NCI-H1092 treated with DMSO at 0.1 percent for 48 hours (cell line): ENCODE results near the gene PPP1R11.
"Not testable (repeated sequence)": the region's sequence is repeated elsewhere in the genome, so short reads cannot be mapped to it uniquely, and the experiment has no call there.

Experiments used
- DNase-seq: peaks from one replicate; lab custom pipeline; 2025; lab: John Stamatoyannopoulos, UW

The PPP1R11 gene, protein sequence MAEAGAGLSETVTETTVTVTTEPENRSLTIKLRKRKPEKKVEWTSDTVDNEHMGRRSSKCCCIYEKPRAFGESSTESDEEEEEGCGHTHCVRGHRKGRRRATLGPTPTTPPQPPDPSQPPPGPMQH

DNA sequence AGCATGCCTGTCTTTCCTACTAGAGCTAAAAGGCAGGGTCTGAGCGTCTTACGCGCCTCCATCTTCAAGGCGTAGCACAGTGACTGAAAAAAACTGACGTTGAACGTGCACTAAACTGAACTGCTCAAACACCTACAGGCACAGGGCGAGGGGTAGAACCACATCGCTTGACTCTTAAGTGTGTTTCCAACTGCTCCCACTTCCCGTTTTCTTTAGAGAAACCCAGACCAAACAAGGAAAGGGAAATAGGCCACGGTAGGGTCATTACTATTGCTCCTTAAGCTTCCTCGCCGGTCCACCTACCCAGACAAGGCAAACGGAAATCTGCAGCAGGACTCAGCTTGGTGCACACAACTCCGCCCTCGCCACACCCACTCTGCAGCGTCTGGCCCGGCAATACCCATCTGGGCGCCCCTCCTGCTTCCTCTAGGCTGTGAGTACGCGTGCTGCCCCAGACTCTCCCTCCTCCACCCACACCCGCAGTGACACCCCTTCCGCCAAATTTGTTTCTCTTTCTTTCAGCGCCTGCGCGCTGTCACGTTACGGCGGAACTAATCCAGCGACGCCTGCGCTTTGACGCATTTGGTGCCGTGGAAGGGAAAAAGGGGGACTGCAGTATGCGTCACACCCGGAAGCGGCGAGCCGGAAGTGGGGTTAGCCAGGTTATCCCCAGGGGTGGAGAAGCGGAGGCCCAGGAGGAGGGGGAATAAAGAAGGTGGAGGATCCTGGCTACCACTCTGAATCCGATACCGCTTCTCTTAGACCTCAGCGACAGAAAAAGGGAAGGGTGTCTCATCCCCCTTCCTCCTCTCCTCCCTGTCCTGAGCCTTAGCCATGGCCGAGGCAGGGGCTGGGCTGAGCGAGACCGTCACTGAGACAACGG is at the start of gene PPP1R11:
Gene PPP1R11 (plus strand): TSS at position 622 of the 883 bp plus-strand sequence. CDS start 213 bp downstream, at position 835.
- DNase-seq: peak; percentile 98

DNA sequence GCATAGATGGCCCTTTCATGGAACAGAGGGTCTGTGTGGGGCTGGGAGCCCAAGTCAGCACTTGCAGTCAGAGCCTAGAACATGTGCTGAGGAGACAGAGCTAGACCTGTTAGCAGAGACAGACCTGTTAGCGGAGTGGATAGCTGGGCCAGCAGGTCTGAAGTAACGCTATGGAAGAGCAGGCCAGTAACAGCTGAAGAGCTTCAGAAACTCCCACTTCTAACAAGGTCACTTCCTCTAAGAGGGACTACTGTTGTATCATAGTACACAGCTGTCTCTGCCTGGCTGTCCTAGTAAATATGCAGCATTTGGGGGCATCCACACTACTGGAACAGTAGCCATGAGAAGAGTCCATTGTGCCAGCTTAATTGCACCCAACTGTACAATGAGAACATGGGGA is 47.2 kb upstream of the PPP1R11 start:
- no peak for DNase-seq

DNA sequence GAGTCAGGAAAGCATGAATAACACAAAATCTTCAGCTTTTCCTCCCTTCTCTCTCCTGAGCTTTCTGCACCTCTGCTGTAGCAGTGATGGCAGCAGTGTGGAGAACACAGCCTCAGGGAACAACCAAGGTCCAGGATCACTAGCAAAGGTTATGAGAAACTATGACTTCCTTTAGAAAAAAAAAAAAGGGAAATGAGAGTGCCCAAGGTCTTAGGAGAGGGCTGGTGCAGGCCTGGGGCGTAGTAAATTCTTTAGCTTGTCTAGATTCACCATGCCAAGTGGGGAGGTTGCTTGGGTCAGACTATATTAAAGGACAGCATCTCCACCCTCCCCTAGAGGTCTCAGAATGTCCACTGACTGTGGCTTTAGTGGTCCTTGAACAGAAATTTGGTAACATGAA is 46.4 kb upstream of the PPP1R11 start:
- DNase-seq: no peak

DNA sequence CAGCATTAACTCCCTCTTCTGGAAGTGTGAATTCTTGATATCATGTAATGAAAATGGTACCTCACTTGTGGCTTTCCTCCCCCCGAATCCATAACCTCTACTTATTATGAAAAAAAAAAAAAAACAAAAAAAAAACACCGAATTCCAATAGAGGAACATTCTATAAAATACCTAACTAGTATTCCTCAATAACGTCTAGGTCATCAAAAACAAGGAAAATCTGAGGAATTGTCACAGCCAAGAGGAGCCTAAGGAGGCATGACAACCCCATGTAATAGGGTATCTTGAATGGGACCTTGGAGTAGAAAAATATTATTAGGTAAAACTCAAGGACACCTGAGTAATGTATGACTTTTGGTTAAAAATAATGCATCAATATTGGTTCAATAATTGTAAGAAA is 44.8 kb upstream of the PPP1R11 start:
- DNase-seq: no peak

DNA sequence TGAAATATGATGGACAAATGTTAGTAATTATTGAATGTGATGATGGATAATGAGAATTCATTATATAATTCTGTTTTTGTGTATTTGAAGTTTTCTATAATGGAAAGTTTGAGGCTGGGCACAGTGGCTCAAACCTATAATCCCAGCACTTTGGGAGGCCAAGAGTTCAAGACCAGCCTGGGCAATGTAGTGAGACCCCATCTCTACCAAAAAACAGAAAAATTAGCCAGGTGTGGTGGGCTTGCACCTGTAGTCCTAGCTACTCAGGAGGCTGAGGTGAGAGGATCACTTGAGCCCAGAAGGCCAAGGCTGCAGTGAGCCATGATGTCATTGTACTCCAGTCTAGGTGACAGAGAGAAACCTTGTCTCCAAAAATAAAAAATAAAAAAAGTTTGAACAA is 44.3 kb upstream of the PPP1R11 start:
- not testable (repeated sequence) for DNase-seq

DNA sequence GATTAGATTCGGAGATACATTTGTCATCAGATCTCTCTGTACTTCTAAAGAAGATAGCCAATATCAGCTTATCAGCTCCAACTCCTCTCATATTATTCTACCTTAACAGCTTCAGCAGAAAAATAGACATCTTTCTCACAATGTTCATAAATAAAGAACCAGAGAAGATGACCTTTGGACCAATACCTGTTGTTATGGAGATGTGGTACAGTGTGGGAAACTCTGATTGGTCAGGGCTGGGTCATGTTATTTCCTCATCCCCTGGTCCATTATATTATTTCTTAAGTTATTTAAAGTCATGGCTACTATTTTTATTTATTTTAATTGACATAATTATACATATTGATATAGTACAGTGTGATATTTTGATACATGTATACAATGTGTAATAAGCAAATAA is 41.8 kb upstream of the PPP1R11 start:
- no peak for DNase-seq

DNA sequence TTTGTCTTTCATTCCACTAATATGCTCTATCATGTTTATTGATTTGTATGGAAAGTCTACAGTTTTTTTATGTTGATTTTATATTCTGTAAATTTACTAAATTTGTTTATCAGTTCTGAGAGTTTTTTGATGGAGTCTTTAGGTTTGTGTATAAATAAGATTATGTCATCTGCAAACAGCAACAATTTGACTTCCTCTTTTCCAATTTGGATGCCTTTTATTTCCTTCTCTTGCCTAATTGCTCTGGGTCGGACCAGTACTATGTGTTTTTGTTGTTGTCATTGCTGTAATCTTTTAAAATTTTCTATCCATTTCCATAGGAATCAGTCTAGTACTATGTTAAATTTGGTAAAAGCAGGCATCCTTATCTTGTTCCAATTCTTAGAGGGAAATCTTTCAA is 37.4 kb upstream of the PPP1R11 start:
- DNase-seq: no peak

DNA sequence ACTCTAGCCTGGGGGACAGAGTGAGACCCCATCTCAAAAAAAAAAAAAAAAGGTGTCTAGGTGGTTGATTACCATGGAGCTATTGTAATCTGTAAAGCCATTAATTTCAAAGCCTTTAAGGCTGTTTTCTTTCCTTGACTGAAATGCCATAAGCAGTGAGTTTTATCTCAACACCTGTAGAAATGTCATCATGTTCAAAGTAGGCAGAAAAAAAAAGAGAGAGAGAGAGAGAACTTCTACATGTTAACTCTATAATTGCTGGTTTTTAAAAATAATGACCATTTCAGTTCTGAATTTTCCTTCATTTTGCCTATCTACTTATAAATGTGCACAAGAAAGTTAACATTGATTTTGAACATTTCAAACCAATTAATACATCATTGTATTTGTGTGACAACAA is 35.6 kb upstream of the PPP1R11 start:
- no peak for DNase-seq

DNA sequence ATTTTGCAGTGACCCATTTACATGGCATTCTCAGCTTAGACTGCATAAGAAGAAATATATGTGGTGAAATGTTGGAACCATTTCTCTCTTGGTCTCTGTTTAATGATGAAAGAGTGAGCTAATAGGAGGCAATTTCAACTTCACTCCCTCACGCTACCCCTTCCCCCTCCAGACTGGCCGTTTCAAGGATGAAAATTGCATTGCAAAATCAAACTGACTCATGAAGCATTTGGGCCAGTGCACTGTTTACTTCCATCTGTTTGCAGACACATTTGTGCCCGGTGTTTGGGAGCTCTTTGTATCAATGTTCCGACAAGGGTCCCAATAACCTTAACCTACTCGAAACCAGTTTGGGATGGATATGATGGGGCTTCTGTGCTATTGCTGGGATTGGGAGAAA is 33.6 kb upstream of the PPP1R11 start:
- not testable (repeated sequence) for DNase-seq

DNA sequence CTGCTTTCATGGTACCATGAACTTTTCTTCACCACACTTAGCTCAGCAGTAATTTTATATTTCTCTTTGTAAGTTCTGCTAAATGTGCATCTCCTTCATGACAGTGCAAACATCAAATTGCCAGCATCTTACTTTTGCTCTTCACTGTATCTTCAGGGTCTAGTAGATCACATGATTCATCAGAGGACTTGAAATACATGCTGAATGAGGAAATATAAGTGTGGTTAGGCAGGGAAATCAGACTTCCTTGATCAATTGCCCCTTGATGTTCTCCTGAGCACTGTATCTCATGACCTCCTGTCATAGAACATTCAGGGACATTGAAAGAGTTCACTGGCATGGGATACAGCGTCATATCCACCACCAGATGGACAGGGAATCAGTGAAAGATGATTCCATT is 31.2 kb upstream of the PPP1R11 start:
- DNase-seq: no peak

DNA sequence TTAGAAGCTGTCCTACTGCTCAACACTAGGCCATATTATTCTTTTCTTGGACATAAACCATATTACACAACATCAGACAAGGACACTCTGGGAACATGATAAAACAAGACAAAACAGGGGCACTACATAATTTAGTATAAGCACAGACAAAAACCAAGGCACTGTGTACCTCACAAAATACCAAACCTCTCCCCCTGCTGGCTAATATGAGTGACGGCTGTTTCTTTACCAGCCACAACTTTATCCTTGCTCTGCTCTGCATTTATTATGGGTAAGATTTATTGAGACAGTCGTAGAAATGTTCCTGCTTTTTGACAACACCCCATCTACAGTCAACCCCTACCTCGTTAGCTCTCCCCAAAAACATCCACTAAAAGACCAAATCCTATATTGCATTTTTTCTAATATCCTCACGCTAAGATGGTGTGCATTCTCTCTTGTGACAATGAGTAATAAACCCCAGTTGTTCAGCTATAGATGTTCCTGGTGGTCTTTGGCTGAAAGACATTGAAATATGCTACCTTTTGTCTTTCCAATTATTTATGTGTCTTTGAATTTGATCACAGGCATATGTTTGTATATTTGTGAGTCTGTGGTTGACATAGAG is 29.7 kb upstream of the PPP1R11 start:
- DNase-seq: no peak

DNA sequence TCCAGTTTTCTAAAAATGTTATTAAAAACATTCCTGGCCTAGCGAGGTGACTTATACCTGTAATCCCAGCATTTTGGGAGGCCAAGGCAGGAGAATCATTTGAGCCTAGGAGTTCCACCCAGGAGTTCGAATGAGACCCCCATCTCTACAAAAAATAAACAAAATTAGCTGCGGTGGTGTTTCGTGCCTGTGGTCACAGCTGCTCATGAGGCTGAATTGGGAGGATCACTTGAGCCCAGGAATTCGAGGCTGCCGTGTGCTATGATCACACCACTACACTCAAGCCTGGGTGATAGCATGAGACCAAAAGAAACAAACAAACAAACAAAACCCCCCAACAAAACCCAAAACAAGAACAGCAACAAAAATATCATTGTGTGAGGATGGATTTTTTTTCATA is 25.8 kb upstream of the PPP1R11 start:
- no peak for DNase-seq

DNA sequence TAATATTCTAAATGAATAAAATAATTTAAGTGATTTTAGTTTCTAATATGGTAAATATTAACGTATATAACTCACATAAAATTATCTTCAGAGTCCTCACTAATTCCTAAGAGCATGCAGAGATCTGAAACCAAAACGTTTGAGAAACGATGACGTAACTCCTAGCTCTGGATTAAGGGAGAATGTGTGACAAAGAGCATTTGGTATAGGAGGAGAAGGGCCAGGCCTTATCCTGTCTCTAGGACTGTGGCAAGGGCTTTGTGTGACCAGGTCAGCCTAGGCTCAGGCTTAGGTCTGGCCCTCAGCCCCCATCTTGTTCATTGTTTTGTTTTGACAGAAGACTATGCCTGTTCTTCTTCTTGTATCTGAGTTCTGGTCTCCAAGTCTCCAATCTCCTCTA is 25.2 kb upstream of the PPP1R11 start:
- no peak for DNase-seq

DNA sequence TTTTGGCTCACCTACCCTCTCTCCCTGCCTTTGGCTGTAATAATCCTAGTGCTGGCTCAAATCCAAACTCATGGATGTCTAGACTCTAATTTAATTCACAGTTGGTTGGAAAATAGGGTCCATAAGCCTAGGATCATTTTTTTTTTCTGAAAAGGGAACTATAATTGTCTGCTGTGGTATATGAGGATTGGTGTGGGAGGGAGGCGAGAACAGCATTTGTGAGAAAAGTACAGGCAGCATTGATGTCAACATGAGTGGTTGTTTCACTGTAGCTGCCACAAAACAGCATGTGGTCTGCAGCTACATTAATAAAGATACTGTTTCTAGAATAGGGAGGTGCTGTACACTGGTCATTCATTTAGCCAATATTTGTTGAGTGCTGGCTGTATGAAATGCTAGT is 24.5 kb upstream of the PPP1R11 start:
- no peak for DNase-seq

DNA sequence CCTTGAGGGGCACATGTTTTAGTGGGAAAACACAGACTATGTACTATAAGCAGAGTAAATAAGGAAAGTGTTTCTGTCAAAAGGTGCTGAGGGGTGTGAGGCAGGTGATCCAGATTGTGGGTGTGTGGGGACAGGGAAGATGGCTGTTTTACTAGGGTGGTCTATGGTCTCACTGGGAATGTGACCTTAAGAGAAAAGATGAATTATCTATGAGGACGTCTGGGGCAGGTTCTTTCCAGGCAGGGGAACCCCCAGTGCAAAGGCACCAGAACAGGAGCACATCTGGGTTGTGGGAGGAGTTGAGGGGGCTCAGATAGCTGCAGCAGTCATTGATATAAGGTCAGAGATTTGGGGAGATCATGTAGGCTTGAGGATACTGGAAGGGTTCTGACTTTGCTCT is 24.1 kb upstream of the PPP1R11 start:
- no peak for DNase-seq

DNA sequence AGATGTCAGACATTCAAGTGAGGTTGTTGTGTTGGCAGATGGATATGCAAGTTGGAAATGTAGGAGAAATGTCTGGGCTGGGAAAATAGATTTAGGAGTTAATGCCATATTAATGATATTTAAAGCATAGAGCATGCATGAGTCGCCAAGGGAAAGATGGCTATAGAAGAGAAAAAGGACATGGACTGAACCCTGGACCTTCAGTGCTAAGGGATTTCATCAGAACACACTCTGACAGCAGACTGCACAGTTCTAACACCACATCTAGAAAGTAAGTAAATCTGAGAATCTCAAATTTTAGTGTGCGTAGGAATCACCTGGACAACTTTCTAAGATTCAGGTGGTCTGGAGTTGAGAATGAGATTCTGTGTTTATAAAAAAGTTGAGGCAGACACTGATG is 23.3 kb upstream of the PPP1R11 start:
- no peak for DNase-seq

DNA sequence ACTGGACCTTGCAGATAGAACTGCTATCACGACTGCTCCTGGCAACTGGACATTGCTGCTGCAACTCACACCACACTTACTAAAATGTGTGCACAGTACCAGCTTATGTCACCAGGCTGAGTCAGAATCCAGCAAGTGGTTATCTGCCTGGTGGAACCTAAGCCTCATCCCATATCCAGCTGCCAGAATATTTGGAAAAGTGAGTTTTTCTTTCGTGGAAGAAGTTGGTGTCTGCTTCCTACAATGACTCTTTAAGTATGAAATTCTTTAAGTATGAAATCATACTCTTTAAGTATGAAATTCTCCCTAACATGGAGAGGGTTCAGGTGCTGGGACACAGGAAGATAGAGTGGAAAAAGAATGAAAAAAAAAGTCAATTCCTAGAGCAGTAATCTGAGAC is 22.4 kb upstream of the PPP1R11 start:
- DNase-seq: no peak

DNA sequence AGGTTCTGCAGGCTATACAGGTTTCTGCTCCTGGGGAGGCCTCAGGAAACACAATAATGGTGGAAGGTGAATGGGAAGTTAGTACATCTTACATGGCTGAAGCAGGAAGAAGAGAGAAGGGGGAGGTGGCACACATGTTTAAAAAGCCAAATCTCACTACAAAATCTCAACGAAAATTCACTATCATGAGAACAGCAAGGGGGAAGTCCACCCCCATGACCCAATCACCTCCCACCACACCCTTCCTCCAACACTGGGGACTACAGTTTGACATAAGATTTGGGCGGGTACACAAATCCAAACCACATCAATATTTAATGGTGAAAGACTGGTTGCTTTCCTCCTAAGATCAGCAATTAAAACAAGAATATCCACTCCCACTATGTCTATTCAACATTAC is 19.8 kb upstream of the PPP1R11 start:
- no peak for DNase-seq

DNA sequence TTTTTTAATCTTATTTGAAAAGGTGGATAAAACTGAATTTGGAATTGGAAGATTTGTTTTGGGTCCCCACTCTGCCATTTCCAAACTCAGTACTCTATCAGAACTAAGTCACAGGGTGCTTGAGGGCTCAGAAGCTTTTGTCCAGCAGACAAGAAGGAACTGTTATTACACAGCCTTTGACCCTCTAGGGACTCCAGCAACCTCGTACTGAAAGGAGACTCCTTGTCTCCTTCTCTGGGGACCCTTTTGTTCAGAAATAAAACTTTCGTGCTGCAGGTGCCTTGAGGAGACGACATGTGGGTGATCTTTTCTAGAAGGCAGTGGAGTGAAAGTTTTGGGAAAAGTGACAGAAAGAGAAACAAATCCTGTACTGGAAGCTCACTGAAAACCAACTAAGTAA is 13.3 kb upstream of the PPP1R11 start:
- DNase-seq: no peak

DNA sequence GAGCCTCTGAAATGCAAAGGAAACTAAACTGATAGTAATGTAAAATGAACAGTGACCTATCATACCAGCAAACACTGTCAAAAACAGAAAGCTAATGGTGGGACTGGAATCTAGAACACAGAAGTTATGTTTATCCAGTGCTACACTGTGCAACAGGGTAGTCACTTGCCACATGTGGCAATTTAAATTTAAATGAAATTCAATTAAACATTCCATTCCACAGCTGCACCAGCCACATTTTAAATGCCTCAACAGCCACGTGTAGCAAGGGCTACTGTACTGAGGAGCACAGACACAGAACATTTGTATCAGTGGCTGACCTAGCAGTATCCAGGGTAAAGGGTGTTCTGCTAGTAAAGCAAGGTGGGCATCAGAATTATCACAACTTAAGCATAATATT is 11.5 kb upstream of the PPP1R11 start:
- no peak for DNase-seq

DNA sequence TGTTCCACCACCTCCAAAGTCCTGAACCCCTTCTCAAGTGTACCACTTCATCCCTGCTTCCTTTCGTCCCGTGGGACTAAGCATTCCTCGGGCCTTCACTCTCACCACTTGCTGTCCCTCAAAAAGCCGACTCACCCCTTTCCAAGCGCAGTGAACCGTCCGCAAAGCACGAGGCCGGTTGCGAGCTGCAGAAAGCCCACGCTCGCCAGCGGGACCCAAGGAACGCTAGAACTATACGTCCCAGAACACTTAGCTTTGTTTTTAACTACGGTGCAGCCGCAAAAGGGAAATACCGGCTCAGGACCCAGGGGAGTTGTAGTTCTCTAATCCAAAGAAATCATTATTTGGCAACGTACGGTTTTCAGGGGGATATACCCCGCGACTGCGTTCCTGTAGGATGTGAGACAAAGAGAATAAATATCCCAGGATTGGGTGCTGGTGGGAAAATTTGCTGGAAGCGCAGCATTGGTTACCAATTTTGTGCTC is 6.3 kb upstream of the PPP1R11 start:
- peak; percentile 31 for DNase-seq

DNA sequence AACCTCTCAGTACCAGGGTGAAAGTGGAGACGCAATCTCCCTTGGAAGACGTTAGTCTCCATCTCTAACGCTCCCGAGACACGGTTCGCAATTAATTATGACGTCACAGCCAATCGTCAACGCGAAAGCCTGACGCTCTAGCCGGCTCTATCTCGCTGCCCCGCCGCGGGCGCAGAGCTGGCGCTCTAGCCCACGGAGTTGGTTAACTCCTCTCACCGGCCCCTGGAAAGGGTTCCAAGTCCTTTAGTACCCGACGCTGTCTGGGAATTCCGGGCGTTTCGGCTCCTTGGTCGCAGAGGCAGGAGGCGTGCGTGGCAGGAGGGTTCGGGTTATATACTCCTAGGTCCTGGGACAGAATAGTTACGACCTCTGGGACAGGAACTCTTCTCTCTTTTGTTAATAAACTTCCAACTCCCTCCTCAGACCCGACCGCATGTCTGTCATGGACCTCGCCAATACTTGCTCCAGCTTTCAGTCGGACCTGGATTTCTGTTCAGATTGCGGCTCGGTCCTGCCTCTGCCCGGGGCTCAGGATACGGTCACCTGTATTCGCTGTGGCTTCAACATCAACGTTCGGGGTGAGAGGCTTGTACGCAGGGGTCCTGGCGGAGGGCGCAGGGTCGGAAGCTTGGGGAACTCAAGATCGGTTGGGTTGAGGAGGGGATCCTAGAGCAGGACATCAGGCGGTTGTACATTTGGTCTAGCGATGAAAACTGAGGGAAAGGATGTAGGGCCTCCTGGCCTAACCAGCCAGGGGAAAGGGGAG is 5.7 kb upstream of the PPP1R11 start, which contains the start of gene POLR1H:
Gene POLR1H (plus strand): TSS at position 174 of the 766 bp plus-strand sequence. CDS start 260 bp downstream, at position 434.
- peak; percentile 94 for DNase-seq
